HG03521 (cell line): ENCODE data around the gene ITSN2.
A peak's percentile ranks its signal among the peaks of the same experiment; 100 is the strongest.
"Not testable (repeated sequence)": the region's sequence is repeated elsewhere in the genome, so short reads cannot be mapped to it uniquely, and the experiment has no call there.

ENCODE experiments used
- ATAC-seq: cut with Tn5 transposase; IDR thresholded peaks from one replicate; pipeline ENCODE4 v1.9.1; 2021; ENCODE audit warnings: mild to moderate bottlenecking, moderate library complexity; ENCODE audit not compliant: unreplicated experiment

ITSN2 gene

DNA sequence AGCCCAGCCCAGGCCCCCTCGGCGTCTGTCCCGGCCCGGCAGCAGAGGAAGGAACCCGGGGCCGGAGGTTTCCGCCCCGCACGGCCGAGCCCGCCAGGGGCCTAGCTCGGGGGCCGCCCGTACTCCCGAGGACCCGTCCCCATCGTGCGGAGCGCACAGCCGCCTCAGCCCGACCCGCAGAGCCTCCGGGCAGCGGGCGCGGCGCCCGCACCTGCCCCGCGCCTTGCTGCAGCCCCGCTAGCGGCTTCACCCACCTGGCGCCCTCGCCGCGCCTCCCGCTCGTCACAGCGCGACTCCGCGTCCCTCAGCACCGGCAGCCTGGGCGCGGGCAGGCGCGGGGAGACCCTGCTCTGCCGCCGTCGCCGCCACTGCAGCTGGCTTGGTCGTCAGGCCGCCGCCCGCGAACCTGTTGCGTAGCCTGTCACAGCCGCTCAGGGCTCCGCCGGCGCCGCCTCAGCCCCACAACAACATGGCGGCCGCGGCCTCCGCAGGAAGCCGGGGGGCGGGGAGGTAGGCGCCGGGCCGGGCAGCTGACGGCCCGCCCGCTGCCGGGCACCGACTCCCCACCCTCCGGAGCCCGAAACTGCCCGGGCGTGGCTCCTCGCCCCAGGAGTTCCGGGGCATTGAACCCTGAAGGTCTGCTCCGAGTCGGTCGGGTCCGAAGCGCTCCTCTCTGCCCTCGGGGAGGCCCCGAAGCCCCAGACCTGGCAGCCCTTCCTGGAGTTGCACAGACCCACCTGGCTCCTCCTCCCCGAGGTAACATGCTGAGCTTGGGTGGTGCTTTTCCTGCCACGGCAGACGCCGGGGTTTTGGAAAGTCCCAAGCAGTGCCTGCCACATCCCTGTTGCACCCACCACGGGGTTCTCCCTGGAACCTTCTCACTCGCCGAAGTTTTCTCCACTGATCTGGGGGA lies at the start of gene ITSN2:
ITSN2 (minus strand) TSS at position 487 of the 913 bp plus-strand sequence. CDS start 32,454 bp downstream, outside the sequence.
- ATAC-seq, result peak; percentile 79

DNA sequence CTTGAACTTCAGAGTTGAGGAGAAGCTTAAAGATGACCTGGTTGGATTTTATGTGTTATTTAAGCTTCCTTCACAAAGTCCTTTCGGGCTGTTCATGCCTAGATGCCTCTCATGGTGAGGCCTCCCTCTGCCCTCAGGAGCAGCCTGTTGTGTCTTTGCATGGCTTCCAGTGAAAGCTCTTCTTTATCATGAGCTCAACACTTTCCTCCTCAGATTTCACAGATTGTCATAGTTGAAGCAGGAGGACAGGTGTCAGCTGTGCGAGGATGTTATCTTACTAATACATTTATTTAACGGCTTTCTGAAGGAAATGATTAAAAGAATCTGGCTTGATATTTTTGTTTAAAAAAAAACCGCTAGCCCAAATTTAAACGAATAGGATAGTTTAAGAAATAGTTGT lies 48.8 kb upstream of the ITSN2 start:
- ATAC-seq, result no peak

- not testable (repeated sequence) for ATAC-seq
These were observed 48.4 kb upstream of the ITSN2 start for GRCh38 chr2:24408704-24409103.

- ATAC-seq, result no peak
These were observed 44.2 kb upstream of the ITSN2 start for GRCh38 chr2:24404491-24404921.

GRCh38 chr2:24403832-24404212 lies 43.5 kb upstream of the ITSN2 start:
- no peak for ATAC-seq

GRCh38 chr2:24403168-24403831 lies 43.0 kb upstream of the ITSN2 start:
- ATAC-seq, result no peak

DNA sequence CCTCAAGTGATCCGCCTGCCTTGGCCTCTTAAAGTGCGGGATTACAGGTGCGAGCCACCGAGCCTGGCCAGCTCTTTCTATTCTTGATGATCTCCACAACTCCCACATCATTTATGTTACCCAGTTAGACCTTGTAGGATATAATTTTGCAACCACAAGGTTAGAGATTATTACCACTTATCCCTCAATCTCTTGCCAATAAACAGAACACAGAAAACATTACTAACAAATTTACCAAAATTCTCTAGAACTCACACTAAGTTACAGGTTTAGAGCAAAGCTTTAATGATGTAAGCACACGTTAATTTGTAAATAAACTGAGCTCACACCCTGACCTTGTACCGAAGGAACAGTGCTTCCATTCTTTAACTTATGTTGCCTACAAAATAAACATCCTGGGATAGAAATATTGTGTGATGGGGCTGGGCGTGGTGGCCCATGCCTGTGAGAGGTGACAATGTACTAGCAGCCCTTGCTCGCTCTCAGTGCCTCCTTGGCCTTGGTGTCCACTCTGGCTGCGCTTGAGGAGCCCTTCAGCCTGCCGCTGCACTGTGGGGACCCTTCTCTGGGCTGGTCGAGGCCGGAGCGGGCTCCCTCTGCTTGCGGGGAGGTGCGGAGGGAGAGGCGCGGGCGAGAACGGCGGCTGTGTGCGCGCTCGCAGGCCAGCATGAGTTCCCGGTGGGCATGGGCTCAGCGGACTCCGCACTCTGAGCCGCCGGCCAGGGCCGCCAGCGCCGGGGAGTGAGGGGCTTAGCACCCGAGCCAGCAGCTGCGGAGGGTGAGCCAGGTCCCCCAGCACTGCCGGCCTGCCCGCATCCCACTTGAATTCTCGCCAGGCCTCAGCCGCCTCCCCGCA lies 42.1 kb upstream of the ITSN2 start:
- no peak for ATAC-seq

GRCh38 chr2:24400207-24400907 lies 40.0 kb upstream of the ITSN2 start:
- ATAC-seq, result no peak

DNA sequence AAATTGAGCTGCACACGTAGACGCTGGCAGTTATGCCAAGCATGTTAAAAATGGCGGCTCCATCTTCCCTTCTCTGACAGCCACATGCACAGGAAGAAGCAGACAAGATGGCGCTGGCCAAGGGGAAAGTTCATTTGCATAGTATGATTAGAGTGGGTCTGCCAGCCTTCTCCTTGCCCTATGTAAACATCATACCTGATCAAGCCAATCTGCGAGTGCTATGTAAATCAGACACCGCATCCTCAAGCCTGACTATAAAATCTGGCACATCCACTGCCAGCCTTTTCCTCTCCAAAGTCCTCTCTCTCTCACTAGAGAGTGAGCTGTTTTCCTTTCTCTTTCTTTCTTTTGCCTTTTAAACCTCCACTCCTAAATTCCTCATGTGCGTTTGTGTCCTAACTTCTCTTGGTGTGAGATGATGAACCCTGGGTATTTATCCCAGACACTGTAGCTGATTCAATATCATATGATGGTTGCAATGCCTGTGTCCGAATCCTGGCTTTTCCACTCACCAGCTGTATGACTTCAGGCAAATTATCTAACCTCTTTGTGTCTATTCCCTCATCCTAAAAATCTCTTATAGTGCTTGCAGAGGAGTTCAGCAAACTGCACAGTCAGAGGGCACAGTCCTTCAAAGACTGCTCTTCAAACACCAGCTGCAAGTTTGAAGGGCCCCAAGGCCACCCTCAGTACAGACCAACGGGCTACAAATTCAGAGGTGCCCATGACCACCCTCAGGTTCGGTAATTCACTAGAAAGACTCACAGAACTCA lies 39.3 kb upstream of the ITSN2 start:
- no peak for ATAC-seq

GRCh38 chr2:24394998-24395397 lies 34.7 kb upstream of the ITSN2 start:
- no peak for ATAC-seq

DNA sequence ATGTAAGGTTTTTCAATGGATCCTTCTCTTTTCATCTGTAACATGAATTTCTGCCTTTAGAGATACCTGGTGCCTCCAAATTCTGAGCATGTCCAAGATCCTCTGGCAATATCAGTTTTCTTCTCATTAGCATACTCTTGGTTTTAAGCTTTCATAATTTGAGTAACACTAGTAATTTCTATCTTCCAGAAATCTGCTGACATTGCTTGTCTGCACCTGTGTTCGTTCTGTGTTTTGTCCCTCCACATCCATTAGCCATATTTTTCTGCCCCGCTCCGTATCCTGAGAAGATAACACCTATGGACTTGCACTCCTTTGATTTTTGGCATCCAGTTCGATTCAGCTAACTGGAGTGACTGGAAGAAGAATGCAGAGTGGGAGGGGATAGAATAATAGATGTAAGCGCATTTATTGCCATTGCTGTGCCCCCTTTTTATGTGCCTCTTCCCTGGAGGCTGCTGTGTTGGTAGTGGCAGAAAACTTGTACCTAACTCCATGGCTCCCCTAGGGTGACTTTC lies 32.3 kb upstream of the ITSN2 start:
- no peak for ATAC-seq

DNA sequence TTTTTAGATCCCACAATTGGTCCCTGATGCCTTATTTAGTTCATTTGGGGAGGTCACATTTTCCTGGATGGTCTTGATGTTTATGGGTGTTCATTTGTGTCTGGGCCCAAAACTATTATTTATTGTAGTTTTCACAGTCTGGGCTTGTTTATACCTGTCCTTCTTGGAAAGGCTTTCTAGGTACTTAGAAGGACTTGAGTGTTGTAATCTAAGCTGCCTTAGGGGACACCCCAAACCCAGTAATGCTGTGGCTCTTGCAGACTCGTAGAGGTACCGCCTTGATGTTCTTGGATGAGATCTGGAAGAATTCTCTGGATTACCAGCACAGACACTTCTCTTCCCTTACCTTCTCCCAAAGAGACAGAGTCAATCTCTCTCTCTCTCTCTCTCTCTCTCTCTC lies 25.0 kb upstream of the ITSN2 start:
- ATAC-seq, result no peak

GRCh38 chr2:24382363-24383073 lies 22.2 kb upstream of the ITSN2 start:
- peak; percentile 51 for ATAC-seq

DNA sequence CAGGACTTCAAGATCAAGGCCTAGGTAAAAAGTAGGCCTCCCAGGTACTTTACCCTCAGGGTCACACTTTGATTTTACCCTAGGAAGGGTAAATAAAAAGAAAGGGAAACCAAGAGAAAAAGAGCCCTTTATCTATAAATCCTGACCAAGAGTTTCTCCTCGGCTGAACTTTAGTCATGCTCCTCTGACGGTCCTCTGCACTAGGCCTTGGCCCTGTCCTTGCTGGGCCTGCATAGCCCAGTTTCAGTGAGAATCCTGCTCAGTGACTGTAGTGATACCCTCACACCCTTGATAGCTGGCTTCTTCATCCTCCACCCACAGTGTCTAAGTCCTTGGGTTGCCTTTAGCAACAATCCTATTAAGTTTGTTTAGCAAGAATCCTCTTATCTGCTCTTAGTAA lies 20.5 kb upstream of the ITSN2 start:
- ATAC-seq, result no peak

- no peak for ATAC-seq
These were observed 15.2 kb upstream of the ITSN2 start for GRCh38 chr2:24375349-24376087.

DNA sequence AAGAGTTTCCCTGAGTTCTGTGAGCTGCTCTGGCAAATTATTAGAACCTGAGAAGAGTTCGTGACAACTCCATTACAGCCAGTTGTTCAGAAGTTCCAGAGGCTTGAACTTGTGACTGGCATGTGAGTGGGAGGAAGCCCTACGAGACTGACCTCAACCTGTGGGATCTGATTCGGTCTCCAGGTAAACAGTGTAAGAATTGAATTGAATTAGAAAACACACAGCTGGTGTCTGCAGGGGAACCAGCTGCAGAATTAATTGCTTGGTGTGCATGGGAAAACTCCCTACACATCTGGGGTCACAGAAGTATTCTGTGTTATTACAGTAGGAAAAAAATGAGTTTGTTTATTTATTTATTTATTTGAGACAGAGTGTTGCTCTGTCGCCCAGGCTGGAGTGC lies 14.0 kb upstream of the ITSN2 start:
- ATAC-seq, result no peak

DNA sequence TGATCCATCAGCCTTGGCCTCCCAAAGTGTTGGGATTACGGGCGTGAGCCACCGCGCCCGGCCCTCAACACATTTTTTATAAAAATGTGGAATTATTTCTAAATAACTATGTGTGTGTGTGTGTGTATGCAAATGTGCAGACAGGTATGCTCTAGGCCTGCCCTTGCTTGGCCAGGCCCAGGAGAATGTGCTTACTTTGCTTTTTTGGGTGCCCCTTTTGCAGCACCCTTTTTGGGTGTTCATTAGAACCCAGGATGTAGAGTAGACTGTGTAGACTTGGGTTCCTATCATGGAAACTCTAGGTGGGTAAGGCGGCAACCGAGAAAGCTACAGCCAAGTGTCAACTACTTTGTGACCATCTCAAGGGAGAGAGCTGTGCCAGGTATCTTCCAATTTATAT lies 11.7 kb upstream of the ITSN2 start:
- ATAC-seq, result no peak

GRCh38 chr2:24365826-24366225 lies 5.5 kb upstream of the ITSN2 start:
- ATAC-seq, result no peak
